WTC11 (cell line): Measurements from ENCODE around the gene NTSR1. TPM values are rescaled to one million over a fixed set of nuclear protein-coding genes. Genes with fewer than 3 reads are reported as not detected.

Source experiments
- ATAC-seq: fragments of 200-7000 bp; cut with Tn5 transposase; 2 replicates; pipeline ENCODE4 v1.10.0; 2021; ENCODE audit warnings: mild to moderate bottlenecking, moderate library complexity
- CTCF ChIA-PET: fragments of 300-600 bp; sonication (Branson Sonifier 250); formaldehyde crosslinking; loops from one replicate; lab custom pipeline; 2021; ENCODE audit warnings: antibody characterized with exemption; lab: Charles Lee
- POLR2A ChIA-PET: fragments of 350-600 bp; sonication (Branson Sonifier 250); formaldehyde crosslinking; loops from one replicate; lab custom pipeline; 2021; ENCODE audit warnings: antibody characterized with exemption; lab: Charles Lee
- DNase-seq: peaks from one replicate; pipeline ENCODE4 v3.0.0; 2021; ENCODE audit warnings: low spot score
- H3K27ac Mint-ChIP-seq: 2 replicates; pipeline ENCODE4 v1.8.0; 2021; ENCODE audit warnings: mixed read lengths
- H3K27me3 Mint-ChIP-seq: 2 replicates; pipeline ENCODE4 v1.8.0; 2021; ENCODE audit warnings: low read depth, mild to moderate bottlenecking, moderate library complexity, mixed read lengths
- H3K36me3 Mint-ChIP-seq: 2 replicates; pipeline ENCODE4 v1.8.0; 2021; ENCODE audit warnings: mixed read lengths
- H3K4me1 Mint-ChIP-seq: 2 replicates; pipeline ENCODE4 v1.8.0; 2022; ENCODE audit warnings: mixed read lengths
- H3K4me3 Mint-ChIP-seq: 2 replicates; pipeline ENCODE4 v1.8.0; 2021; ENCODE audit warnings: mild to moderate bottlenecking, moderate library complexity, mixed read lengths
- H3K9me3 Mint-ChIP-seq: 2 replicates; pipeline ENCODE4 v1.8.0; 2021; ENCODE audit warnings: mixed read lengths
- AFF4 ChIP-seq: sonication (generic); formaldehyde crosslinking; IDR thresholded peaks from 2 replicates; pipeline ENCODE4 v1.8.1; 2023; ENCODE audit warnings: mild to moderate bottlenecking, missing genetic modification reagents, borderline replicate concordance
- ATF1 ChIP-seq: sonication (generic); formaldehyde crosslinking; IDR thresholded peaks from 2 replicates; pipeline ENCODE4 v1.8.1; 2023; ENCODE audit warnings: mild to moderate bottlenecking, moderate library complexity, missing genetic modification reagents
- ATF6 ChIP-seq: sonication (generic); formaldehyde crosslinking; IDR thresholded peaks from 2 replicates; pipeline ENCODE4 v1.8.1; 2023; ENCODE audit warnings: mild to moderate bottlenecking, missing genetic modification reagents
- FOXJ3 ChIP-seq: sonication (generic); formaldehyde crosslinking; IDR thresholded peaks from 2 replicates; pipeline ENCODE4 v1.9.0; 2021; ENCODE audit warnings: missing genetic modification reagents, mild to moderate bottlenecking, borderline replicate concordance
- FOXK1 ChIP-seq: sonication (generic); formaldehyde crosslinking; IDR thresholded peaks from 2 replicates; pipeline ENCODE4 v1.8.0; 2022; ENCODE audit warnings: mild to moderate bottlenecking, moderate library complexity, missing genetic modification reagents
- GABPB1 ChIP-seq: sonication (generic); formaldehyde crosslinking; IDR thresholded peaks from 2 replicates; pipeline ENCODE4 v1.8.1; 2023; ENCODE audit warnings: mild to moderate bottlenecking, missing genetic modification reagents
- MYBL2 ChIP-seq: sonication (generic); formaldehyde crosslinking; IDR thresholded peaks from 2 replicates; pipeline ENCODE4 v1.8.1; 2023; ENCODE audit warnings: mild to moderate bottlenecking, moderate library complexity, missing genetic modification reagents
- NFATC4 ChIP-seq: fragments of 250-450 bp; sonication (Bioruptor Pico); IDR thresholded peaks from 2 replicates; pipeline ENCODE4 v1.9.0; 2021; ENCODE audit warnings: mild to moderate bottlenecking
- RORB ChIP-seq: fragments of 250-450 bp; sonication (Bioruptor Pico); IDR thresholded peaks from 2 replicates; pipeline ENCODE4 v1.9.0; 2021; ENCODE audit warnings: mild to moderate bottlenecking
- SOX15 ChIP-seq: fragments of 250-450 bp; sonication (Bioruptor Pico); IDR thresholded peaks from 2 replicates; pipeline ENCODE4 v1.9.0; 2021; ENCODE audit warnings: mild to moderate bottlenecking
- SP1 ChIP-seq: sonication (generic); formaldehyde crosslinking; conservative IDR thresholded peaks from 2 replicates; pipeline ENCODE4 v1.8.1; 2022; ENCODE audit warnings: missing genetic modification reagents
- USF2 ChIP-seq: sonication (generic); formaldehyde crosslinking; IDR thresholded peaks from 2 replicates; pipeline ENCODE4 v1.8.1; 2023; ENCODE audit warnings: mild to moderate bottlenecking, missing genetic modification reagents, moderate library complexity
- ZMAT4 ChIP-seq: fragments of 250-450 bp; sonication (Bioruptor Pico); IDR thresholded peaks from 2 replicates; pipeline ENCODE4 v1.9.0; 2021; ENCODE audit warnings: mild to moderate bottlenecking
- ZNF396 ChIP-seq: fragments of 250-450 bp; sonication (Bioruptor Pico); IDR thresholded peaks from 2 replicates; pipeline ENCODE4 v1.8.0; 2021; ENCODE audit warnings: mild to moderate bottlenecking, moderate library complexity, borderline replicate concordance
- ZNF416 ChIP-seq: fragments of 250-450 bp; sonication (Bioruptor Pico); IDR thresholded peaks from 2 replicates; pipeline ENCODE4 v1.9.0; 2021; ENCODE audit warnings: mild to moderate bottlenecking, inconsistent platforms
- ZNF512 ChIP-seq: sonication (generic); formaldehyde crosslinking; IDR thresholded peaks from 2 replicates; pipeline ENCODE4 v1.8.1; 2022; ENCODE audit warnings: missing genetic modification reagents, borderline replicate concordance
- ZNF671 ChIP-seq: fragments of 250-450 bp; sonication (Bioruptor Pico); IDR thresholded peaks from 2 replicates; pipeline ENCODE4 v1.8.0; 2021; ENCODE audit warnings: mild to moderate bottlenecking
- total RNA-seq: library from RNA; stranded (reverse); gene quantifications from 3 replicates; pipeline ENCODE4 v1.2.3, GENCODE V29; 2021

Gene NTSR1
- total RNA-seq, 1 experiment from 2014 or later = 0.63 TPM

- ChIA-PET POLR2A (no interaction called here), CTCF (no interaction called here)
- ATAC-seq (no peak), DNase-seq (no peak)
- H3K27ac Mint-ChIP-seq = no peak overlapping the region
- no peaks in the 10 kb centered on the region for H3K4me1 Mint-ChIP-seq
- H3K36me3 Mint-ChIP-seq = no peaks in the 10 kb centered on the region
- no peak for TF ChIP-seq ZNF396 (CRISPR knock-in tag)
- no peak for TF ChIP-seq AFF4 (CRISPR knock-in tag)
- TF ChIP-seq ATF1 (CRISPR knock-in tag) = no peak
- no peak for TF ChIP-seq ATF6
- no peak for TF ChIP-seq RORB
- TF ChIP-seq MYBL2 (CRISPR knock-in tag) = no peak
- H3K4me3 Mint-ChIP-seq = no peak overlapping the region
- peaks cover 4% of the 10 kb centered on the region; the same call in 1 of the 2 replicates for H3K9me3 Mint-ChIP-seq
- H3K27me3 Mint-ChIP-seq = peaks cover 21% of the 10 kb centered on the region
Observed at GRCh38 chr20:62714799-62715198, 6.2 kb downstream of the NTSR1 start.

- ATAC-seq (no peak), DNase-seq (no peak)
- Mint-ChIP-seq H3K4me3 (no peak overlapping the region), H3K36me3 (peaks cover under 1% of the 10 kb centered on the region; the same call in 1 of the 2 replicates), H3K27me3 (peaks cover 17% of the 10 kb centered on the region), H3K4me1 (no peaks in the 10 kb centered on the region), H3K9me3 (peaks cover 5% of the 10 kb centered on the region), H3K27ac (no peak overlapping the region)
- CTCF ChIA-PET = no interaction called here
- no peak for TF ChIP-seq FOXJ3
- no peak for TF ChIP-seq FOXK1 (CRISPR knock-in tag)
- no peak for TF ChIP-seq SP1 (CRISPR knock-in tag)
- TF ChIP-seq NFATC4 (CRISPR knock-in tag) = no peak
- TF ChIP-seq USF2 (CRISPR knock-in tag) = no peak
- TF ChIP-seq ZNF512 = no peak
- TF ChIP-seq ZNF416 = no peak
- no peak for TF ChIP-seq ZNF671 (CRISPR knock-in tag)
- no peak for TF ChIP-seq ATF1 (CRISPR knock-in tag)
- no peak for TF ChIP-seq GABPB1
- no peak for TF ChIP-seq SOX15
- no peak for TF ChIP-seq ZMAT4 (CRISPR knock-in tag)
- POLR2A ChIA-PET = no interaction called here
Observed at GRCh38 chr20:62715201-62715600, 6.6 kb downstream of the NTSR1 start.
